Activated naive CD4-positive, alpha-beta T cell treated with anti-CD3 and anti-CD28 coated beads, Interleukin-2, amount 50 U/mL, for 72 hours (primary cell): Measurements from ENCODE around the gene CLIC1. TPM values are rescaled to one million over a fixed set of nuclear protein-coding genes. Genes with fewer than 3 reads are reported as not detected.
A peak's percentile ranks its signal among the peaks of the same experiment; 100 is the strongest.

ENCODE experiments used
- ATAC-seq, 2 donors: fragments of 150-1000 bp; cut with Tn5 transposase; 2 replicates each; pipeline ENCODE4 v1.10.0; 2021; ENCODE audit warnings: mild to moderate bottlenecking in 2 of 2, moderate library complexity in 2 of 2
- DNase-seq, 2 donors: peaks; one replicate each; pipeline ENCODE4 v3.0.0; 2021 to 2022; ENCODE audit warnings: low spot score in 2 of 2
- H3K27ac Mint-ChIP-seq, 2 donors: one replicate each; pipeline ENCODE4 v1.8.0; 2022; ENCODE audit warnings: mild to moderate bottlenecking in 2 of 2, mixed read lengths in 2 of 2
- H3K36me3 Mint-ChIP-seq, 2 donors: one replicate each; pipeline ENCODE4 v1.8.0; 2022; ENCODE audit warnings: mixed read lengths in 2 of 2
- H3K9me3 Mint-ChIP-seq, 2 donors: one replicate each; pipeline ENCODE4 v1.8.0; 2022; ENCODE audit warnings: mixed read lengths in 2 of 2
- total RNA-seq, 2 donors: library from RNA; stranded (reverse); gene quantifications; one replicate each; pipeline ENCODE4 v1.2.3, GENCODE V29; 2022

The CLIC1 gene
- 100 to 1,000 TPM; 440 to 455 TPM for total RNA-seq

- Mint-ChIP-seq H3K27ac (peak within 1 kb of the TSS; percentile 95 to 97), H3K9me3 (no peaks in the 10 kb centered on the region), H3K36me3 (peaks cover 54 to 62% of the 10 kb centered on the region in 2 donors)
- ATAC-seq (peak; percentile 54 to 69), DNase-seq (peak; percentile 83 to 92)
Measured at GRCh38 chr6:31736021-31736767, at the start of gene CLIC1. TSS of gene CLIC1 (minus strand) at chr6:31736530. CDS start at chr6:31736300, 230 bp downstream.

- peak overlapping the region in 1 of 2 donors; percentile 60 for H3K27ac Mint-ChIP-seq
- H3K36me3 Mint-ChIP-seq, result peaks cover 2 to 18% of the 10 kb centered on the region in 2 donors
- ATAC-seq, result no peak
Measured at GRCh38 chr6:31785475-31785874, 49.1 kb upstream of the CLIC1 start.

GRCh38 chr6:31784098-31784925, 48.0 kb upstream of the CLIC1 start:
- Mint-ChIP-seq H3K9me3 (no peaks in the 10 kb centered on the region), H3K36me3 (peaks cover 0 to 12% of the 10 kb centered on the region in 2 donors), H3K27ac (no peak overlapping the region)
- DNase-seq (no peak), ATAC-seq (no peak)

More at GRCh38 chr6:31785475-31785874, 49.1 kb upstream of the CLIC1 start:
- DNase-seq, result no peak
- H3K9me3 Mint-ChIP-seq, result no peaks in the 10 kb centered on the region

- no peaks in the 10 kb centered on the region for H3K9me3 Mint-ChIP-seq
- no peak overlapping the region for H3K27ac Mint-ChIP-seq
- ATAC-seq, result no peak
- peaks cover 0 to 11% of the 10 kb centered on the region in 2 donors for H3K36me3 Mint-ChIP-seq
- DNase-seq, result no peak
Measured at GRCh38 chr6:31782126-31782855, 46.0 kb upstream of the CLIC1 start.

- no peaks in the 10 kb centered on the region for H3K9me3 Mint-ChIP-seq
- H3K27ac Mint-ChIP-seq, result peak overlapping the region in 1 of 2 donors; percentile 63
- H3K36me3 Mint-ChIP-seq, result peaks cover 0 to 11% of the 10 kb centered on the region in 2 donors
- no peak for DNase-seq
- no peak for ATAC-seq
Measured at GRCh38 chr6:31781244-31782125, 45.2 kb upstream of the CLIC1 start.

- ATAC-seq (no peak), DNase-seq (no peak)
- no peaks in the 10 kb centered on the region for H3K9me3 Mint-ChIP-seq
- peak overlapping the region in 1 of 2 donors; percentile 63 for H3K27ac Mint-ChIP-seq
- peaks cover 0 to 11% of the 10 kb centered on the region in 2 donors for H3K36me3 Mint-ChIP-seq
Measured at GRCh38 chr6:31780507-31781243, 44.3 kb upstream of the CLIC1 start.

- ATAC-seq, result no peak
- no peaks in the 10 kb centered on the region for H3K9me3 Mint-ChIP-seq
- no peak for DNase-seq
- H3K27ac Mint-ChIP-seq, result no peak overlapping the region
- peaks cover 0 to 11% of the 10 kb centered on the region in 2 donors for H3K36me3 Mint-ChIP-seq
Measured at GRCh38 chr6:31779908-31780307, 43.6 kb upstream of the CLIC1 start.

- DNase-seq (no peak), ATAC-seq (no peak)
- Mint-ChIP-seq H3K36me3 (peaks cover 0 to 9% of the 10 kb centered on the region in 2 donors), H3K27ac (no peak overlapping the region), H3K9me3 (no peaks in the 10 kb centered on the region)
Measured at GRCh38 chr6:31778999-31779885, 42.9 kb upstream of the CLIC1 start.

- Mint-ChIP-seq H3K36me3 (peaks cover 0 to 5% of the 10 kb centered on the region in 2 donors), H3K27ac (no peak overlapping the region), H3K9me3 (no peaks in the 10 kb centered on the region)
- no peak for DNase-seq
- ATAC-seq, result no peak
Measured at GRCh38 chr6:31778193-31778592, 41.9 kb upstream of the CLIC1 start.

- Mint-ChIP-seq H3K36me3 (peaks cover 0 to 5% of the 10 kb centered on the region in 2 donors), H3K27ac (no peak overlapping the region), H3K9me3 (no peaks in the 10 kb centered on the region)
- ATAC-seq (no peak), DNase-seq (no peak)
Measured at GRCh38 chr6:31777667-31778050, 41.3 kb upstream of the CLIC1 start.

- H3K9me3 Mint-ChIP-seq, result no peaks in the 10 kb centered on the region
- H3K36me3 Mint-ChIP-seq, result peaks cover 0 to 5% of the 10 kb centered on the region in 2 donors
- DNase-seq, result peak; percentile 69 to 84
- peak within 1 kb of the TSS; percentile 29 to 63 for H3K27ac Mint-ChIP-seq
- peak; percentile 92 to 94 for ATAC-seq
Measured at GRCh38 chr6:31776989-31777666, 40.8 kb upstream of the CLIC1 start, which contains the start of gene VWA7. TSS of gene VWA7 (minus strand) at chr6:31777328. CDS start at chr6:31776779, 549 bp downstream.

- Mint-ChIP-seq H3K9me3 (no peaks in the 10 kb centered on the region), H3K27ac (peak overlapping the region; percentile 29 to 63), H3K36me3 (peaks cover 0 to 5% of the 10 kb centered on the region in 2 donors)
- no peak for DNase-seq
- ATAC-seq, result no peak
Measured at GRCh38 chr6:31776485-31776988, 40.2 kb upstream of the CLIC1 start.

- H3K27ac Mint-ChIP-seq, result peak overlapping the region; percentile 29 to 63
- no peak for ATAC-seq
- H3K9me3 Mint-ChIP-seq, result no peaks in the 10 kb centered on the region
- no peak for DNase-seq
- peaks cover 0 to 1% of the 10 kb centered on the region in 2 donors for H3K36me3 Mint-ChIP-seq
Measured at GRCh38 chr6:31775633-31776484, 39.5 kb upstream of the CLIC1 start.
